ENCODE measurements around the gene IFI35.

DNA sequence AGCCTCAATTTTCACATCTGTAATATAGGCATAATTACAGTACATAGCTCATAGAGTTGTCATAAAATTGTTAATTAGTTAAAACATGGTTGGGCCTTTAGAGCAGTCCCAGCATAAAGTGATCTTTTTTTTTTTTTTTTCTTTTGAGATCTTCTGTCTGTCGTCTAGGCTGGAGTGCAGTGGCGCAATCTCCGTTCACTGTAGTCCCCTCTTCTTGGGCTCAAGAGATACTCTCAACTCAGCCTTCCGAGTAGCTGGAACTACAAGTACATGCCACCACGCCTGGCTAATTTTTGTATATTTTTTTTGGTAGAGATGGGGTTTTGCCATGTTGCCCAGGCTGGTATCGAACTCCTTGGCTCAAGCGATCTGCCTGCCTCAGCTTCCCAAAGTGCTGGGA, 49.5 kb downstream of the IFI35 start:
- TF ChIP-seq, protein P1, sequence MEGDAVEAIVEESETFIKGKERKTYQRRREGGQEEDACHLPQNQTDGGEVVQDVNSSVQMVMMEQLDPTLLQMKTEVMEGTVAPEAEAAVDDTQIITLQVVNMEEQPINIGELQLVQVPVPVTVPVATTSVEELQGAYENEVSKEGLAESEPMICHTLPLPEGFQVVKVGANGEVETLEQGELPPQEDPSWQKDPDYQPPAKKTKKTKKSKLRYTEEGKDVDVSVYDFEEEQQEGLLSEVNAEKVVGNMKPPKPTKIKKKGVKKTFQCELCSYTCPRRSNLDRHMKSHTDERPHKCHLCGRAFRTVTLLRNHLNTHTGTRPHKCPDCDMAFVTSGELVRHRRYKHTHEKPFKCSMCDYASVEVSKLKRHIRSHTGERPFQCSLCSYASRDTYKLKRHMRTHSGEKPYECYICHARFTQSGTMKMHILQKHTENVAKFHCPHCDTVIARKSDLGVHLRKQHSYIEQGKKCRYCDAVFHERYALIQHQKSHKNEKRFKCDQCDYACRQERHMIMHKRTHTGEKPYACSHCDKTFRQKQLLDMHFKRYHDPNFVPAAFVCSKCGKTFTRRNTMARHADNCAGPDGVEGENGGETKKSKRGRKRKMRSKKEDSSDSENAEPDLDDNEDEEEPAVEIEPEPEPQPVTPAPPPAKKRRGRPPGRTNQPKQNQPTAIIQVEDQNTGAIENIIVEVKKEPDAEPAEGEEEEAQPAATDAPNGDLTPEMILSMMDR (conservative IDR thresholded peaks at IDR 0.05), result no peak
- no peak for TF ChIP-seq EZH2 (IDR thresholded peaks at IDR 0.05; ENCODE audit: low read depth)

Data from PC-9 (cell line).